Heart left ventricle (tissue), 16 donors: Measurements from ENCODE around the gene CDHR3. TPM values are rescaled to one million over a fixed set of nuclear protein-coding genes. Genes with fewer than 3 reads are reported as not detected.
A peak's percentile ranks its signal among the peaks of the same experiment; 100 is the strongest.

Source experiments
- ATAC-seq, 4 donors: fragments of 200-7000 bp; cut with Tn5 transposase; one replicate each; pipeline ENCODE4 v1.9.1; 2020 to 2022; ENCODE audit warnings: moderate library complexity in 4 of 4, mild to moderate bottlenecking in 3 of 4, moderate number of reproducible peaks in 1 of 4
- DNase-seq, 5 donors: peaks; one replicate each; pipeline ENCODE4 v3.0.0-alpha.2; 2020
- H3K27ac ChIP-seq, 12 donors: fragments of 200-600 bp; sonication (generic) in 4 of 12; one replicate each; pipeline versions ENCODE4 v1.5.0 to v1.8.0; 2016 to 2022; ENCODE audit warnings: mild to moderate bottlenecking in 2 of 12
- H3K27me3 ChIP-seq, 9 donors: fragments of 200-600 bp; sonication (generic) in 2 of 9; one replicate each; pipeline versions ENCODE4 v1.5.1 to v1.8.0; 2016 to 2022; ENCODE audit warnings: mild to moderate bottlenecking in 3 of 9
- H3K36me3 ChIP-seq, 9 donors: fragments of 200-600 bp; sonication (generic) in 2 of 9; one replicate each; pipeline versions ENCODE4 v1.5.0 to v1.8.0; 2018 to 2022; ENCODE audit warnings: mild to moderate bottlenecking in 2 of 9
- H3K4me1 ChIP-seq, 12 donors: fragments of 200-600 bp; sonication (generic) in 4 of 12; one replicate each; pipeline versions ENCODE4 v1.5.0 to v1.8.0; 2016 to 2022; ENCODE audit warnings: mild to moderate bottlenecking in 3 of 12
- H3K4me3 ChIP-seq, 12 donors: fragments of 200-600 bp; sonication (generic) in 4 of 12; one replicate each; pipeline versions ENCODE4 v1.5.0 to v1.8.0; 2017 to 2022; ENCODE audit warnings: mild to moderate bottlenecking in 9 of 12, moderate library complexity in 4 of 12
- H3K9me3 ChIP-seq, 12 donors: fragments of 200-600 bp; sonication (generic) in 4 of 12; one replicate each; pipeline versions ENCODE4 v1.5.0 to v1.8.0; 2016 to 2022; ENCODE audit warnings: mild to moderate bottlenecking in 1 of 12
- CTCF ChIP-seq, 12 donors: fragments of 200-600 bp; sonication (generic) in 4 of 12; IDR thresholded peaks; one replicate each; pipeline versions ENCODE4 v1.5.0 to v1.8.0; 2018 to 2022; ENCODE audit warnings: antibody characterized with exemption in 12 of 12, mild to moderate bottlenecking in 5 of 12
- POLR2A ChIP-seq, 2 donors: fragments of 450-650 bp; IDR thresholded peaks; one replicate each; pipeline ENCODE4 v1.6.1; 2017; ENCODE audit warnings: antibody characterized with exemption in 2 of 2, mild to moderate bottlenecking in 2 of 2, moderate library complexity in 2 of 2
- WGBS, 4 donors: extraction: QIAGEN DNeasy Blood & Tissue Kit in 2 of 4; methylation state at CpG; one replicate each; pipeline versions ENCODE4 v1.1.5 to v1.1.7; 2013 to 2018; 5-methylcytosine and 5-hydroxymethylcytosine counted together
- intact Hi-C, 10 donors: fragments of 100-400 bp; cut with DNase I; formaldehyde crosslinking; loops; one replicate each; pipeline versions ENCODE4 v1.11.1 to v1.14.2; 2022
- polyA plus RNA-seq, 2 donors: library from polyadenylated mRNA; stranded (reverse); fragments of 200-250 nt; gene quantifications; one replicate each; pipeline ENCODE4 v1.2.3, GENCODE V29; 2013
- total RNA-seq, 9 donors: library from RNA; depleted of rRNA in 2 of 9; stranded (reverse); fragments of >200 nt in 2 of 9; fragmentation: NEBNext Ultra II Directional in 3 of 9; extraction: Animal tissue kit (Norgen Biotek cat#: 25700) in 3 of 9; gene quantifications; one replicate each; pipeline versions ENCODE4 v1.1.0 to v1.2.4, GENCODE V29; 2016 to 2023
- donor health status: ischemic (EF 13 %, LVEDD 7.1; RV severe dilation, severe dysfunction).
- donor health status: healthy with polysubstance abuse.
- donor health status: DM: no; HTN: yes; CAD: no.
- donor health status: DM: no; HTN: no; CAD: no.
- donor health status: ischemic (EF 25% LVEDD 6.9; RV normal size, moderate dysfunction).
- donor health status: ischemic (EF 25% LVEDD 5.7; RV mildly dilated, moderate dysfunction).
- donor health status: healthy.
- donor health status: DM: yes; HTN: yes; CAD: no.
- donor health status: ischemic (EF 35%, LVEDD 5.7; RV mildly dilated, moderate dysfunction).
- donor health status: nonischemic (EF 11% LVEDD 7.7; RV severe dilation, severe dysfunction).
- donor health status: DM: yes; HTN: yes; CAD: no.
- donor health status: PGD.
- donor health status: ischemic (EF 29% LVEDD 5.4; RV normal size, mild dysfunction).
- donor health status: nonischemic (EF 23%, LVEDD 6.1; RV moderate dilation, normal function).

Gene CDHR3
- total and polyA plus RNA-seq, 11 donors = 0.60 to 6.1 (median 1.4) TPM

GRCh38 chr7:105992905-105993304 is 29.8 kb downstream of the CDHR3 start:
- 76 to 86% (median 83%) methylated on average over 7 of the region's 7 CpGs for WGBS, 4 donors
- no peak for DNase-seq
- no peaks in the 10 kb centered on the region for H3K27me3 ChIP-seq
- intact Hi-C loops = loop anchor here in 1 of 10 donors (5.0 kb wide), 1 partner anchor 46 kb away; no protein-coding TSS in a partner anchor
- H3K36me3 ChIP-seq = no peaks in the 10 kb centered on the region
- no peaks in the 10 kb centered on the region for H3K9me3 ChIP-seq
- H3K4me3 ChIP-seq = no peak overlapping the region
- TF ChIP-seq CTCF (IDR thresholded peaks at IDR 0.05) (no peak), POLR2A (IDR thresholded peaks at IDR 0.05) (no peak)
- H3K4me1 ChIP-seq = peaks cover 0 to 10% (median 0%) of the 10 kb centered on the region in 12 donors
- no peak overlapping the region for H3K27ac ChIP-seq
- no peak for ATAC-seq

- H3K36me3 ChIP-seq = no peaks in the 10 kb centered on the region
- H3K9me3 ChIP-seq = no peaks in the 10 kb centered on the region
- TF ChIP-seq POLR2A (IDR thresholded peaks at IDR 0.05) (no peak), CTCF (IDR thresholded peaks at IDR 0.05) (no peak)
- intact Hi-C loops = no loop called here
- H3K27ac ChIP-seq = no peak overlapping the region
- no peak for DNase-seq
- no peak for ATAC-seq
- H3K4me3 ChIP-seq = no peak overlapping the region
- 55 to 90% (median 73%) methylated on average over 5 of the region's 5 CpGs for WGBS, 4 donors
- peaks cover 0 to 4% (median 0%) of the 10 kb centered on the region in 9 donors for H3K27me3 ChIP-seq
- no peaks in the 10 kb centered on the region for H3K4me1 ChIP-seq
These were observed 34.0 kb downstream of the CDHR3 start for GRCh38 chr7:105996860-105997737.

GRCh38 chr7:105999256-105999655 is 36.2 kb downstream of the CDHR3 start:
- 81 to 88% (median 83%) methylated on average over 4 to 5 of the region's 5 CpGs for WGBS, 4 donors
- TF ChIP-seq POLR2A (IDR thresholded peaks at IDR 0.05) = no peak
- no peak for TF ChIP-seq CTCF (IDR thresholded peaks at IDR 0.05)
- H3K4me3 ChIP-seq = no peak overlapping the region
- no peaks in the 10 kb centered on the region for H3K36me3 ChIP-seq
- H3K27me3 ChIP-seq = peaks cover 0 to 4% (median 0%) of the 10 kb centered on the region in 9 donors
- DNase-seq (no peak), ATAC-seq (no peak)
- no peaks in the 10 kb centered on the region for H3K4me1 ChIP-seq
- H3K27ac ChIP-seq = no peak overlapping the region
- intact Hi-C loops = no loop called here
- no peaks in the 10 kb centered on the region for H3K9me3 ChIP-seq

- Histone ChIP-seq H3K9me3 (no peaks in the 10 kb centered on the region), H3K27ac (no peak overlapping the region), H3K27me3 (peaks cover 0 to 4% (median 0%) of the 10 kb centered on the region in 9 donors), H3K36me3 (no peaks in the 10 kb centered on the region), H3K4me1 (no peaks in the 10 kb centered on the region), H3K4me3 (no peak overlapping the region)
- no peak for TF ChIP-seq POLR2A (IDR thresholded peaks at IDR 0.05)
- no peak for TF ChIP-seq CTCF (IDR thresholded peaks at IDR 0.05)
- DNase-seq (no peak), ATAC-seq (peak; percentile 50 to 79 (median 66))
- intact Hi-C loops = loop anchor here in 4 of 10 donors (10.0 kb wide), 3 partner anchors 126 to 346 kb away; partner anchors contain the start of gene ATXN7L1 (in 1 of the 4)
- 50 to 66% (median 54%) methylated on average over 7 of the region's 7 CpGs for WGBS, 4 donors
These were observed 38.1 kb downstream of the CDHR3 start for GRCh38 chr7:106001196-106001595.
